NCI-H1092 (cell line): ENCODE measurements around the gene ZSWIM8.
"Not testable (repeated sequence)": the region's sequence is repeated elsewhere in the genome, so short reads cannot be mapped to it uniquely, and the experiment has no call there.

Experiments used
- DNase-seq: peaks from one replicate; lab custom pipeline; 2025; lab: John Stamatoyannopoulos, UW

Gene ZSWIM8

DNA sequence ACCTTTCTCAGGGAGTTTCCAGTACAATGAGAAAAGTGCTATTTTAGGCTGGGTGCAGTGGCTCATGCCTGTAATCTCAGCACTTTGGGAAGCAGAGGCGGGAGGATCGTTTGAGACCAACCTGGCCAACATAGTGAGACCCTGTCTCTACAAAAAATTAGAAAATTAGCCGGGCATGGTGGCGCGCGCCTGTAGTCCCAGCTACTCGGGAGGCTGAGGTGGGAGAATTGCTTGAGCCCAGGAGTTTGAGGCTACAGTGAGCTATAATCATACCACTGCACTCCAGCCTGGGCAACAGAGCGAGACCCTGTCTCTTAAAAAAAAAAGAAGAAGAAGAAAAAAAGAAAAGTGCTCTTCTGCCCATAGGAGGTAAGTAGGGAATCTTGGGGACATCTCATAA, 10.6 kb downstream of the ZSWIM8 start:
- DNase-seq: not testable (repeated sequence)

DNA sequence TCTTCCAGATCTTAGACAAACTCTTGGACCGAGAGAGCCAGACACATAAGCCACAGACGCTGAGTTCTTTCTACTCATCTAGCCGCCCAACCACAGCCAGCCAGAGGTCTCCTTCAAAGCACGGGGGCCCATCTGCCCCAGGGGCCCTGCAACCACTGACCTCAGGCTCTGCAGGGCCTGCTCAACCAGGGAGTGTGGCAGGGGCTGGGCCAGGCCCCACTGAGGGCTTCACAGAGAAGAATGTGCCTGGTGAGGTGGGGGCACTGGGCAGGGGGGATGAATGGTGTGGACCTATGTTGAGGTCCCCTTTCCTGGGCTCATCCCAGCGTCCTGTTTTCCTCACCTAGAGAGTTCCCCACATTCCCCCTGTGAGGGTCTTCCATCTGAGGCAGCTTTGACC, 11.4 kb downstream of the ZSWIM8 start:
- no peak for DNase-seq

DNA sequence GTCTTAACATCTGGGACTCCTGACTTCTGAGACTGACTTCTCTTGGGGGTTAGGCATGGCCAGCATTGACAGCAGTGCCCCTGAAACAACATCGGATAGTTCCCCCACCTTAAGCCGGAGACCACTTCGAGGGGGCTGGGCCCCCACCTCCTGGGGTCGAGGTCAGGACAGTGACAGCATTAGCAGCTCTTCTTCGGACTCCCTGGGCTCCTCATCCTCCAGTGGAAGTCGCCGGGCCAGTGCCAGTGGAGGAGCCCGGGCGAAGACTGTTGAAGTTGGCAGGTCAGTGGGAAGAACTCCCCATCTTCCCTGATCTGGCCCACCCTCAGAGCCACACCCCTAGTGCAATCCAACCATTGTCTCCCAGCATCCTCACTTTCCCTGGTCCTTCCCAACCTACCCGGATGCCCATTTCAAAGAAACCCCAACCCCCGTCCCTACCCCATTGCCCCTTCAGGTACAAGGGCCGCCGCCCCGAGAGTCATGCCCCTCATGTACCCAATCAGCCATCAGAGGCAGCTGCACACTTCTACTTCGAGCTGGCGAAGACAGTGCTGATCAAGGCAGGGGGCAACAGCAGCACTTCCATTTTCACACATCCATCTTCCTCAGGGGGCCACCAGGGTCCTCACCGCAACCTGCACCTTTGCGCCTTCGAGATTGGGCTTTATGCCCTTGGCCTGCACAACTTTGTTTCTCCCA, 12.1 kb downstream of the ZSWIM8 start:
- no peak for DNase-seq

DNA sequence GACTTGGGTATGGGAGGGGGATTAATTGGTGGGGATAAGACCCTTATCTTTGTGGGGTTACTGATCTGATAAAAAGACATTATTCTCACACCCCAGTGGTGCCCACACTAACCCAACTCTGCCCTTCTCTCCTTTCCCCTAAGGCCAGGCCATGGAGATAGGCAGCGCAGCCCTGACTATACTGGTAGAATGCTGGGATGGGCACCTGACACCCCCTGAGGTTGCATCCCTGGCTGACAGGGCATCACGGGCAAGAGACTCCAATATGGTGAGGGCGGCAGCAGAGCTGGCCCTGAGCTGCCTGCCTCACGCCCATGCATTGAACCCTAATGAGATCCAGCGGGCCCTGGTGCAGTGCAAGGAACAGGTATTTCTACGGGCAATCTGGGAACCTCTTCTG, 12.7 kb downstream of the ZSWIM8 start:
- no peak for DNase-seq

DNA sequence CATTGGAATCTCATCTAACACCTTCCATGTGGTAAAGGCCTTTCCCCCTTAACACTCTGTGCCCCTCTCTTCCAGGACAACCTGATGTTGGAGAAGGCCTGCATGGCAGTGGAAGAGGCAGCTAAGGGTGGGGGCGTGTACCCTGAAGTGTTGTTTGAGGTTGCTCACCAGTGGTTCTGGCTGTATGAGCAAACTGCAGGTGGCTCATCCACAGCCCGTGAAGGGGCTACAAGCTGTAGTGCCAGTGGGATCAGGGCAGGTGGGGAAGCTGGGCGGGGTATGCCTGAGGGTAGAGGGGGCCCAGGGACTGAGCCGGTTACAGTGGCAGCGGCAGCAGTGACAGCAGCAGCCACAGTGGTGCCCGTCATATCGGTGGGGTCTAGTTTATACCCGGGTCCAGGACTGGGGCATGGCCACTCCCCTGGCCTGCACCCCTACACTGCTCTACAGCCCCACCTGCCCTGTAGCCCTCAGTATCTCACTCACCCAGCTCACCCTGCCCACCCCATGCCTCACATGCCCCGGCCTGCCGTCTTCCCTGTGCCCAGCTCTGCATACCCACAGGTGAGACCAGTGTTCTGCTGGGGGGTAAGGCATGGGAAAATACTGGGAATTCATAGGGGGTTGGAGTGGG, 13.6 kb downstream of the ZSWIM8 start:
- DNase-seq: no peak

DNA sequence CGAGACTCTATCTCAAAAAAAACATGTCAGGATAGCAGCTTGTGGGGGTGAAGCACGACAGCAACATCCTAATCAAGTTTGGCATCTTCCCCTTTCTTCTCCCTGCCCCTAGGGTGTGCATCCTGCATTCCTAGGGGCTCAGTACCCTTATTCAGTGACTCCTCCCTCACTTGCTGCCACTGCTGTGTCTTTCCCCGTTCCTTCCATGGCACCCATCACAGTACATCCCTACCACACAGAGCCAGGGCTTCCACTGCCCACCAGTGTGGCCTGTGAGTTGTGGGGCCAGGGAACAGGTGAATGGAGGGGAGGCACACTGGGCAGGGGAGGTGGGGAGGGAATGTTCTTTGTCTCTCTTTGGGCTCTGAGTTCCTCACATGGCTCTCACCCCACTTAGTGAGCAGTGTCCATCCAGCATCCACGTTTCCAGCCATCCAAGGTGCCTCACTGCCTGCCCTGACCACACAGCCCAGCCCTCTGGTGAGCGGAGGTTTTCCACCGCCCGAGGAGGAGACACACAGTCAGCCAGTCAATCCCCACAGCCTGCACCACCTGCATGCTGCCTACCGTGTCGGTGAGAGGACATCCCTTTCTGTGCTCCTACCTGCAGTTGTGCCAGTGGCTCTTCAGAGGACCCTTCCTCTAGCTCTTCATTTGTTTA, 14.6 kb downstream of the ZSWIM8 start:
- no peak for DNase-seq

DNA sequence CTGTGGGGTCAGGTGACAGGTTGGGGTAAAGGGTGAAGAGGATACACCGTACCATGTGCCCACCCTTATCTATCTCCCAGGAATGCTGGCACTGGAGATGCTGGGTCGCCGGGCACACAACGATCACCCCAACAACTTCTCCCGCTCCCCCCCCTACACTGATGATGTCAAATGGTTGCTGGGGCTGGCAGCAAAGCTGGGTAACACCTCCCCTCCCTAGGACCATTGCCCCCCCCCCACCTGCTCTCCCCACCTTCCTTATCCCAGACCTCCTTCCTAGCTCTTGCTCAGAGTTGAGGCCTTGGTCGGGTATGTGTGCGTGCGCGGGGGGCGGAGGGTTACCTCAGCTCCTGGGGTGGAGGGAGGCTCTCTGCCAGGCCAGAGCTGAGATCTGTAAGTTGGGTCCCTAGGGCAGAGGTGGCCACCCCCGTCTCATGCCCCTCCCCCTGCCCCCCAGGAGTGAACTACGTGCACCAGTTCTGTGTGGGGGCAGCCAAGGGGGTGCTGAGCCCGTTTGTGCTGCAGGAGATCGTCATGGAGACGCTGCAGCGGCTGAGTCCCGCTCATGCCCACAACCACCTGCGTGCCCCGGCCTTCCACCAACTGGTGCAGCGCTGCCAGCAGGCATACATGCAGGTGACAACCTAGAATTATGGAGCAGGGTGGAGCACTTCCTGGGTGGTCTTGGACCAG, 15.3 kb downstream of the ZSWIM8 start:
- DNase-seq: no peak

DNA sequence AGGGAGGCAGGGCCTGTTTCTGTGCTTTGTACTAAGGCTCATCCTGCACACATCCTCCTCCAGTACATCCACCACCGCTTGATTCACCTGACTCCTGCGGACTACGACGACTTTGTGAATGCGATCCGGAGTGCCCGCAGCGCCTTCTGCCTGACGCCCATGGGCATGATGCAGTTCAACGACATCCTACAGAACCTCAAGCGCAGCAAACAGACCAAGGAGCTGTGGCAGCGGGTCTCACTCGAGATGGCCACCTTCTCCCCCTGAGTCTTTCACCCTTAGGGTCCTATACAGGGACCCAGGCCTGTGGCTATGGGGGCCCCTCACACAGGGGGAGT, 15.8 kb downstream of the ZSWIM8 start:
- DNase-seq: no peak

DNA sequence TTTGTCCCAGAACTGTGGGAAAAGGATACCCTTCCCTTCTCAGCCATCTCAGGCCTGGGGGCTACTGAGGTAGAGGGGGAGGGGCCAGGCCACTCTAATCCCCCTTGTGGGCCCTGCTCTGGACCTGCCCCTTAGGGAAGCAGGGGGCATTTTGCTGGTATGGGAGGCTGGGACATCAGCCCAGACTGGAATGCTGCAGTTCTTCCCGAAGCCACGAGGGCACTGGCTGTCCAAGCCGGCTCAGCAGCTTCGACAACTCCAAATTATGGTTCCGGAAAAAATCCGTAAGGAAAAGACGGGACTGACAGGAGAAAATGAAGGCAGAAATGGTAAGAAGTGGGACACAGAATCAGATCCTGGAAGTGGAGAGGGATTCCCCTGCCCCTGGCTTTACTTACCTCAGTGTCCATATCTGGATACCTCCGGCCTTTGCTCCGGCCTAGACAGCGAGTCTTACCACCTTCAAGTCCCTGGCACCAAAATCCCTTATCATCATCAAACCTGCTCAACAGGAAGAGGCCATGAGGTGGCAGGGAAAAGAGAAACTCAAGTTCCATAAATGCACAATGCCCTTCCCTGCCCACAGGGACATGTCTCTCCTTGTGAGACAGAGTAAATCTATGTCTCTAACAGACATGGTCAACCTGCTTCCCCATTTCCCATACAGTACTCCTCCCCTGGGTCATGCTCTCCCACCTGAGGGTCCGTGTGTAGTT, 17.0 kb downstream of the ZSWIM8 start:
- DNase-seq: no peak

DNA sequence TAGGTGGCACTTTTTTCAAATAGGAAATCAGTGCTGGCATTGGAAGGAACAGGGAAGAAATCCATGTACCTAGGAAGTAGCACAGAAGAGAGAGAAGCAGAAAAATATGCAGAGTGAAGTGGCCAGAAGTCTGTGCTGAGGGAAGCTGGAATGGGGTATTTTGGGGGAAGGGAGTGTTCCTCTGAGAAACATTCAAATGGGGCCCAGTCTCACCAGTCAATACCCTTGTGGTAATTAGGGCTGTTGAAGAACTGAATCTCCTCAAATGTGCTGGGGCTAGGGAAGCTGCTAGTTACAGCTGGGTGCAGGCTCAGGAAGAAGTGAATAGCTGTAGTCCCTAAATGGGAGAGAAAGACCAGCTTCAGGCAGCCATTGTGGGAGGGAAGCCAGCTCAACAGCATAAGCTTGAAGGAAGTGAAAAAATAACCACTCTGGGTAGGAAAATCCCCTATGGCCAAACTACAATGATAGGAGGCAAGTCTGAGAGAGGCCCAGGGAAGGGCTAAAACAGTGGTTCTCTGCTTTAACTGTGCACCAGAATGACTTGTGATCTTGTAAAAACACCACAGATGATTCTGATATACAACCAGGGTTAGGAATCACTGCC, 18.4 kb downstream of the ZSWIM8 start:
- no peak for DNase-seq

DNA sequence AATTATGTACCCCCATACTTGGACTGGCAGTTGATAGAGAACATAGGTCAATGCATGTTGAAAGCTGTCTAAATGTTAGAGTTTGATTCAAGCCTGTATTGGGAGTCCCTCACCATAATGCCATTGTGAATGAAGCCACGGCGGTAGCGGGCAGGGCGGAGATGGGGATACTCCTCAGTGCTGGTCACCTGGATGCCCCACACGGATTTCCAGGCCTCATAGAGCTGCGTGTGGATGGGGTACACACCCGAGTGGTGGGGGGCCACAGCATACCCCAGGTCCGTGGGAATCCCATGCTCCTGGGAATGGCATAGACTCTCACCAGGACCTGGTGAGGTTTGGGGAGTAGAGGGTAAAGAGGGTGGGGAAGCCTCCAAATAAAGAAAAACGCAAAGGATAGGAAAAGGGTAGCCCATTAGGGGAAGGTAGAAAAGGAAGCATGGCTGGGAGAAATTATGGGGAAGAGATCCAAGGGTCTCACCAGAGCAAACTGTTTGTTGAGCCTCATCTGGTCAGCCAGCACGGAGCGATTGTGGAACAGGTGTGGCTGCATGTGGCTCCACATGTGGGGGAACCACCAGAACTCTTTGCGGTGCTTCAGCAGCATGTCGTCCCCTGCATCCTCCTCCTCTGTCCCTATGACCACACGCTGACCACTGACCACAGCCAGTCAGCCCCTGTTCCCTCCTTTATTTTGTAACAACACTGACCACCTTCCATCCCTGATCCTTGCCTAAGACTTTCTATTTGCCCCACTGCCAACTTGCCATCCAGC, 21.0 kb downstream of the ZSWIM8 start:
- no peak for DNase-seq

DNA sequence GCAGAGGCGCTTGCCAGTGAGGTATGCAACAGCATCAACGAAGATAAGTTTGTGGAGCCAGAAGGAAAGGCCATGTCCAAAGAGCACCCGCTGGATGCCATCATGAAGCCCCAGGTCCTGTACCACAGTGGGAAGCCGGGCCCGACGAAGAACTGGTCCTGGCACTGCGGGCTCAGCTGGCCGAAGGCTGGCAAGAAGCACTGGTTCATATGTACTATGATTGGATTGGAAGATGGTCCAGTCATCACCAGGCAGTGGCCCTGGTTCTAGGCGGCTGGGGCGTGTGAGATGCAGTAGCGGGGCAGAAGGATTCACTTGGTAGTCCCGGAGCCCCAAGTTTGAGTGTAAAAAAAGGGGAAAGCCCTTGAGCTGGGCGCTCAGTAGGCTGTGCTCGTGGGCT, 22.1 kb downstream of the ZSWIM8 start:
- no peak for DNase-seq

DNA sequence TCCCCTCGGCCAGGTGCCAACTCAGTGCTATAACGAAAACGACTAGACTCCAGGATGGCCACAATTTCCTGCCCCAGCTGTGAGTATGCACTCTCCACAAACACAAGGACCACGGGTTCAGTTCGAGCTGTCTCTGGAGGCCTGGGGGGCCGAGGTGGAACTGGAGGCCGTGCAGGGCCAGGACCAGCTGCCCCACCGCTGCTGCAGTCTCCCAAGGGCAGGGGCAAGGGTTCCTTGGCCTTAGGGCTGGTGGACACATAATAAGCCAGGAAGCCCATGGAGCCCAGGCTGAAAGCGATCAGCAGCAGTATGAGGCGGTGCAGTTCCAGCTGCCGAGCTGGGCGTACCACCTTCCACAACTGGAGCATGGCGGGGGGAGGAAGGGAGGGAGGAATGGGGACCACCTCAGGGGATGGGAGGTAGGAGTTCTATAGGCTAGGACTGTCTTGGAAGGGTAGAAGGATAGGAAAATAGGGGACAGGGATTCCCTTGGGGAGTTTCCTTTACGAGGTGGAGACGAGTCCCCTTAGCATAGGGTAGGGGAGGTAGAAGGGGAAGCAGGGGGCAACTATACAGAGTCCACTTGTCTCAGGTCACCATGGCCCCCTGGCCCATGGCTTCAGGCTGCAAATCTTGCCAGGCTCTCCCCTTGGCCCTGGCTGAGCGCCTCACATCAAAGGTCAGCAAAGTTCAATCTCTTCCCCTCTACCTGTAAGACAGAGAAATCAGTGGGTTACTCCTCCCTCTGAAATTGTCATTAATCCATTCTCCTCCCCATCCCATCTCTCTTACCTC, 22.8 kb downstream of the ZSWIM8 start:
- no peak for DNase-seq

DNA sequence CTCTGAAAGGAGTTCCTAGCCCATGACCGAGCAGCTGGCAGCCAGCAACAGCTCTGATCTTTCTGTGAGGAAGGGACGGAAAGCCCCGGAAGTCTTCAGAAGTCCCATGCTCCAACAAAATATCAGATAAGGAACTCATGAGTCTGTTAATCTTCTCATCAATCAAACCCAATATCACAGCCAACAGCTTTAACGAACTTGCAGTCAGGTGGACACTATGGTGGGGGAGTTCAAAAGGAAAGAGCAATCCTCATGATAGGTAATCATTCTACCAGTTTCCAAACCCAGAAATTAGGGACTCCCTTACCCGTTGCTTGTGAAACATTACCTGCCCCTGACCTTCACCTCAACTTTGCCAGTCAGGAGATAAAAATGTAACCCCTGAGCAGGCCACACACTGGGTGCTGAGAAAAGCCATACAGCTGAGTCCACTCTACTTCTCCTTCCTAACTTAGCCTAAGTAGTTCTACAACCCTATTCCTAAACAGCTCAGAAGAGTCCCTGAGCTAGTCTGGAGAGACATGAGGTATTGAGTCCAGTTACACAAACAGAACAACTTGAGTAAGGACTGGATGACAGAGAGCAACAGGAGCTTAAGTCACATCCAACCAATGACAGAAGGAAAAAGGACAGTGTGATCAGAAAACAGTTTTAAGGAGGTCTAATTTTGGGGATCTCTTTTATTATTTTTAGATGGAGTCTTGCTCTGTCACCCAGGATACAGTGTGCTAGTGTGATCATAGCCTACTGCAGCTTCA, 23.8 kb downstream of the ZSWIM8 start:
- DNase-seq: no peak

DNA sequence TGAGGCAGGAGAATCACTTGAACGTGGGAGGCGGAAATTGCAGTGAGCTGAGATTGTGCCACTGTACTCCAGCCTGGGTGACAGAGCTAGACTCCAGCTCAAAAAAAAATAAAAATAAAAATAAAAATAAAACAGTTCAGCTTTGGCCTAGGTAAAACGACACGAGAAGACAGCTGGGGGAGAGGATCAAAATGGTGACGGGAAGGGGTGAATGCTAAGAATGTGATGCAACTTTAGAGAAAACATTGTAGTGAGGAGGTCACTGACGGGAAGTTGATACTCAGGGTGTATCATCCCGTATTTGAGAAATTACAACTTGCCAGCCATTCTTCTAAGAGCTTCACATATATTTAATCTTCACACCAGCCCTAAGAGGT, 24.9 kb downstream of the ZSWIM8 start:
- no peak for DNase-seq

DNA sequence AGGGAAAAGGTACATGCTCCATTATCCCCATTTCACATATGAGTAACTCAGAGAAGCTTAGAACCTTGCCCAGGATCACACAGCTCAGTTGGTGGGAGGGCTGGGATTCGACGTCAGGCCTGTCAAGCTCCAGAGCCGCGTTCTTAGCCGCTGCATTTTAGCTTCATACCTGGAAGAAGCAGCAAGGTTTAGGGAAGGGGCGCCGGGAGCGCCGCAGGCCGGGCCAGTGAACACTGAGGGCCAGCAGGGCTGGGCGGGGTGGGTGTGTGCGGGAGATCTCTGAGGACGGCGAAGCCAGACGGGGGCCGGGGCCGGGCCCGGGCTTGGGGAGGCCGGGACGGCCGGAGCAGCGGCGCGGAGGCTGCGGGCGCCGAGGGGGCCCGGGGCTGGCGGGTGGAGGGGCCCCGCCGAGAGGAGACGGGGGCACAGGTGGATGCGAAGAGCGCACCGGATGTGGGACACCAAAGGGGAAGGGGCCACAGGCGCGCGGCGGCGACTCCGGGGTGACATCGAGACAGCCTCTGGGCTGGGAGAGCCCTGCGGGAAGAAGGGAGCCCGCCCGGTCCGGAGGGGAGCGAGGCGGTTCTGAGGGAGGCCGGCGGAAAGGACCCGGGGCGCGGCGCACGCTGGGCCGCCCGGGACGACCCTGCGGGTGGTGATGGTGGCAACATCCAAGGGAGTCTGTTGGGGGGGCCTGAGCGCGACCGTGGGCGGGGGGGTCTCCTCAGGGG, 25.5 kb downstream of the ZSWIM8 start:
- DNase-seq: no peak

DNA sequence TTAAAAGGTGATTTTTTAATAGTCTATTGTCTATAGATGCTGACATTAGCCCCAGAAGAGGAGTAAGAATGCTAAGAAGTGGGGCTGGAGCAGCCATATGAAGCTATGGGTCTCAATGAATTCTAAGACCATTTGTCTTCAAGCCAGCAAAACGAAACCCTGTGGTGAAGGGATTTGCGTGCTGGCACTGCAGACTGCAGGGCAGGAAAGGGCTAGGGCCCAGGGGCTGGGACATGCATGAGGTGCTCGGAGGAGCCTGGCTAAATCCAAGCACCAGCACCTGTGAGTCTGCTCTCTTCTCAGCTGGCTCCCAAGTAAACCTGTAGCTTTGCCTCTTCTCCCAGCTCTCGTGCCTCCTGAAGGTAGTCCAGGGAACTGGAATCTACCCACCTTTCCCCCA, 27.3 kb downstream of the ZSWIM8 start:
- no peak for DNase-seq

DNA sequence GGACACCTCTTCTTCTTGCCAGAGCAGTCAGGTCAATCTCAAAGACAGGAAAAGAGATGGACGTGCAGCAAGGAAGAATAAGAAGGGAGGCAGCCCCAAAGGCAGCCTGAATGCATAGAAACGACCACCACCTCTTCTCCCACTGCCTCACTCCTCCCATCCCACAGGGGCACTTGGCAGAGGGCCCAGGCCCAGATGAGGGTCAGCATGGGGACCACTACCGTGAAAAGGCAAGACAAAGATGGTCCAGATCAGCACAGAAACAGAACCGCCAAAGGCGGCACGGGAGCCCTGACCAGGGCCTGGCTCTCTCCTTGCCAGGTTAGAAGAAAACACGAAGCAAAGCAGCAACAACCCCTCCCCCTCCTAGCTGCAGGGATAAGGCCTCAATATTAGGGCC, 27.9 kb downstream of the ZSWIM8 start:
- DNase-seq: no peak
